HG03432 (cell line): ENCODE measurements around the gene BAAT.
A peak's percentile ranks its signal among the peaks of the same experiment; 100 is the strongest.
"Not testable (repeated sequence)": the region's sequence is repeated elsewhere in the genome, so short reads cannot be mapped to it uniquely, and the experiment has no call there.

Experiments
- ATAC-seq: cut with Tn5 transposase; IDR thresholded peaks from one replicate; pipeline ENCODE4 v1.9.1; 2021; ENCODE audit warnings: mild to moderate bottlenecking, moderate library complexity; ENCODE audit not compliant: unreplicated experiment

The BAAT gene

GRCh38 chr9:101384873-101385536 is at the start of gene BAAT:
Gene BAAT, minus strand, starts transcription at chr9:101385006. Its CDS starts 13,602 bp downstream, at chr9:101371404.
- not testable (repeated sequence) for ATAC-seq

GRCh38 chr9:101433229-101433628 is 48.4 kb upstream of the BAAT start:
- no peak for ATAC-seq

- ATAC-seq = no peak
Observed at GRCh38 chr9:101432740-101433139, 47.9 kb upstream of the BAAT start.

GRCh38 chr9:101432171-101432570 is 47.4 kb upstream of the BAAT start:
- ATAC-seq = no peak

- ATAC-seq = no peak
Observed at GRCh38 chr9:101429736-101430135, 44.9 kb upstream of the BAAT start.

- ATAC-seq = no peak
Observed at GRCh38 chr9:101428909-101429308, 44.1 kb upstream of the BAAT start.

GRCh38 chr9:101427957-101428655 is 43.3 kb upstream of the BAAT start:
- peak; percentile 83 for ATAC-seq

GRCh38 chr9:101427358-101427757 is 42.6 kb upstream of the BAAT start:
- ATAC-seq = no peak

GRCh38 chr9:101421653-101422065 is 36.9 kb upstream of the BAAT start:
- no peak for ATAC-seq

GRCh38 chr9:101419863-101420262 is 35.1 kb upstream of the BAAT start:
- ATAC-seq = no peak

GRCh38 chr9:101418518-101419430 is 34.0 kb upstream of the BAAT start:
- no peak for ATAC-seq

GRCh38 chr9:101417977-101418376 is 33.2 kb upstream of the BAAT start:
- ATAC-seq = no peak

- no peak for ATAC-seq
Observed at GRCh38 chr9:101417389-101417788, 32.6 kb upstream of the BAAT start.

- no peak for ATAC-seq
Observed at GRCh38 chr9:101415578-101415977, 30.8 kb upstream of the BAAT start.

GRCh38 chr9:101414839-101415238 is 30.0 kb upstream of the BAAT start:
- ATAC-seq = no peak

- ATAC-seq = no peak
Observed at GRCh38 chr9:101409079-101409477, 24.3 kb upstream of the BAAT start.

GRCh38 chr9:101408374-101409078 is 23.7 kb upstream of the BAAT start:
- no peak for ATAC-seq

GRCh38 chr9:101403516-101404285 is 18.9 kb upstream of the BAAT start:
- ATAC-seq = no peak

GRCh38 chr9:101400120-101400519 is 15.3 kb upstream of the BAAT start:
- ATAC-seq = no peak

- no peak for ATAC-seq
Observed at GRCh38 chr9:101399643-101399970, 14.8 kb upstream of the BAAT start.
